HG02885 (cell line): ENCODE results near the gene ATP5F1D.

Source experiments
- ATAC-seq: cut with Tn5 transposase; IDR thresholded peaks from one replicate; pipeline ENCODE4 v1.9.1; 2021; ENCODE audit warnings: mild to moderate bottlenecking; ENCODE audit not compliant: unreplicated experiment, poor library complexity

Gene ATP5F1D

GRCh38 chr19:1256646-1257474 lies 15.3 kb downstream of the ATP5F1D start:
- no peak for ATAC-seq

DNA sequence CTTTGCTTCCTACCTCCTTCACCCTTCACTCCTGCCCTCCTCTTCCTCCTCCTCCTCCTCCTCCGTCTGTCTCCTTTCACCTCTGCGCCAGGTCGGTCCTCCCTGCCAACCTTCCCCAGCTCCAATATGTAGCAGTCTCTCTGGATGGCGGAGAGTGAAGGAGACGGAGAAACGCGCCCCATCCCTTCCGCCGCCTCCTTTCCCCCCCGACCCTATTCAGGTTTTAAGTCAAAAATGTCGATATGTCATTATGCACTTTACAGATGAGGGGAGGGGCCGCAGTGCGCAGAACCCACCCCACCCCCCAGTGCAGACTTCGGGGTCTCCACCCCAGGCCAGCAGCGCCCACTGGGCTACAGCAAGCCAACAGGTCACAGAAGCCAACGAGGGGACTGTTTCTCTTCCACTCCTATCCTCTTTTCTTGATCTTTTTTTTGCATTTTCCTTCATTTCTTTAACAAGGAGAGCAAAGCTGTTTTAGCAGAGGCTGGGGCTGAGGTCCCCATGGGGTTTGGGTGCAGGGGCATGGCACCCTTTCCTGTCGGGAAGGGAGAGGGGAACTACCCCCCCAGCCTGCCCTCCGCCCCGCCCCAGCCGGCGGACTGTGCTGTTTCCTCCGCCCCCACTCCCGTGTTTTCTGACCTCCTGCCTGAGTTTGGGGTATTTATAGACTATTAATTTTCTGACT lies 16.1 kb downstream of the ATP5F1D start:
- no peak for ATAC-seq

DNA sequence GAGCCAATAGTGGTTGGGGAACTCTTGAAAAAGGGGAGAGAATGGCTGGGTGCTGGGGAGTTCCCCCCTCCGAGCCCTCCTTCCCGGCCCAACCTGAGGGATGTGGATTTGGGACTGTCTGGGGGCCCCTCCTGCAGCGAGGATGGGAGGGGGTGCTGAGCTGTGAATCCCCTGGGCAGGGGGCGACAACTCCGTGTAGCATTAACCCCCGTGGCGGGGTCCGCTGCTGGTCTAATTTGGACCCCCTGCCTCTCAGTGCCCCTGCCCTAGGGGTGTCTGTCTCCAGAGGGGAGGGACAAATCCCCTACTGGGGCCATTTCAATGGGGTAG lies 16.6 kb downstream of the ATP5F1D start:
- no peak for ATAC-seq

DNA sequence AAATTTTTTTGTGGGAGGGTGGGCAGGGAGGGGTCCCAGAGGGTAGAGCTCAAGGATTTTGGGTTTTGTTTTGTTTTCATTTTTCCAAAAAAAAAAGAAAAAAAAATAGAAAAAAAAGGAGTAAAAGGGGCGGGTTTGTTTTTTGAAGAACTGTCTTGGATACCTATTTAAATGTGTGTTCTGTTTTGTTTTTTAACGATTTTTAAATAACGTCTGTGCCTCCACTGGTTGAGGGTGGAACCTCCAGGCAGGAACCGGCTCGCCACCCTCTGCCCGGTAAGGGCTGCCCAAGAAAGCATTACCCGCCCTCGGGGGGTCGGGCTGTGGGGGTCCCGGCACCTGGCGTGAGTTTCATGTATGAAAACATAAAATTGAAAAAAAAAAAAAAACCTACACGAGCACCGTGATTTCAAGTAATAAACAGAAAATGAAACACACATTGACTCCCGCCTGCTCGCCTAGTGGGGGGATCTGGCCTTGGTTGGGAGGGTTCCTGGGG lies 17.2 kb downstream of the ATP5F1D start:
- no peak for ATAC-seq

DNA sequence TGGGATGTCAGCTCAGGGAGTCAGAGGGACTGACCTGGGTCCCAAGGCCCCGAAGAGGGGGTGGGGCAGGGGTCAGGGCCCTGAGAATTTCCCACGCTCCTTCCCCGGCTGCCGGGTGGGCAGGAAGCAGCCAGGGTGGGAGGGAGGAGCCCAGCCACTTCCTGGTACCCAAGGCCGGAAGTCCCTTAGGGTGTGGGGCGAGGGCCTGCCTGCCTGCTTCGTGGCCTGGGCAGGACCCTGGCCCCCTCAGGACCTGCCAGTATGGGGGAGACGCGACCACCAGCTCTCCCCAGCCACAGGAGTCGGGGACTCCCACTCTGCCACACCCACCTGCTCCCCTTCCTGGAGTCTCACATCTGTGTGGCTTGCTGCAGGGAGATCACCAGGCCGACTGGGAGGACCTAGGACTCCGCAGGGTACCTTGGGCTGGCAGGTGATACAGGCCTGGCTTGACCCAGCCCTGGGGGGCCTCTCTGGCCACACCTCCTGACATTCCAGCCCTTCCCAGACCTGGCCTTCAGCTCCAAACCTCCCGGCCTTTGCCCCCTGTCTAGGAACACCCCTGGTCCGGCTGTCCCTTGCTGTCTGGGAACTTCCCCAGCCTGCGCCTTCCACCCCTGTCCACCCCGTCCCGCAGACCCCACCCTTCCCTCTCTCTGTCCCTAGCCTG lies 17.8 kb downstream of the ATP5F1D start:
- no peak for ATAC-seq

DNA sequence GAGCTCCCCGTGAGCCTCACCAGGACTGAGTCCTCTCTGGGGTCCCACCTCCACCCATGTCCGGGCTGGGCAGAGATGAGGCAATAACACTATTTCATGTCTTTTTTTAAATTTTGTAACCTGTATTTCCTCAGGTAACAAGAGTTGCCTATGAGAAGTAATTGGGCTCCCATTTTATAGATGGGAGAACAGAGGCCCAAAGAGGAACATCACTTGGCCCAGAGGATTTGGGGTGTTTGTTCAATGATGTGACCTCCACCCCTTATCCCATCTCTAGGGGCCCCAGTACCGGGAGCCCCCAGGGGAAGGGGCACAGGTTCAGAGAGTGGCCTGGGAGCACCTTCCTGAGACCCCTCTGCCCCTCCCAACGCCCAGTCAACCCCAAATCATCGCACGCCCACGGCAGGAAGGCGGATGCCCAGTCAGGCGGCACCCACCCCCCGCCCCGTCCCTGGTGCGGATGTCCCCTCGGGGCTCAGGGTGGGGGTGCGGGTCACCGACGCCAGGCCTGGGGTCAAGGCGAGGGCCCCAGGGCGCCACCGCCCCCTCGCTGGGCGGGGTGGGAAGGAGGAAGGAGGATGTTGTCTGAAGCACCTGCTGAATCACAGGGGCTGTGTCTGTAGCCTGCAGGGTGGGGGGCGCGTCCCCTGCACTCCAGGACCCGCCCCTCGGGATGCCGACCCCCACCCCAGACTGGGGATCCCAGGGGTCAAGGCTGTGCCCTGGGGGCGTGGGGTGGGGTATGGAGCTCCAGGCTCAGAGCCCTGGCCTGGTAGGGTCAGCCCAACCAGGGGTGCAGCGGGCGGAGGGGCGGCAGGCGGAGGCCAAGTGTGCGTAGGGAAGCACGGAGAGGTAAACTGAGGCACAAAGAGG lies 18.6 kb downstream of the ATP5F1D start:
- ATAC-seq: no peak

GRCh38 chr19:1260749-1261537 lies 19.4 kb downstream of the ATP5F1D start:
- ATAC-seq: peak; percentile 65

- no peak for ATAC-seq
Measured at GRCh38 chr19:1261538-1261797, 19.9 kb downstream of the ATP5F1D start.

DNA sequence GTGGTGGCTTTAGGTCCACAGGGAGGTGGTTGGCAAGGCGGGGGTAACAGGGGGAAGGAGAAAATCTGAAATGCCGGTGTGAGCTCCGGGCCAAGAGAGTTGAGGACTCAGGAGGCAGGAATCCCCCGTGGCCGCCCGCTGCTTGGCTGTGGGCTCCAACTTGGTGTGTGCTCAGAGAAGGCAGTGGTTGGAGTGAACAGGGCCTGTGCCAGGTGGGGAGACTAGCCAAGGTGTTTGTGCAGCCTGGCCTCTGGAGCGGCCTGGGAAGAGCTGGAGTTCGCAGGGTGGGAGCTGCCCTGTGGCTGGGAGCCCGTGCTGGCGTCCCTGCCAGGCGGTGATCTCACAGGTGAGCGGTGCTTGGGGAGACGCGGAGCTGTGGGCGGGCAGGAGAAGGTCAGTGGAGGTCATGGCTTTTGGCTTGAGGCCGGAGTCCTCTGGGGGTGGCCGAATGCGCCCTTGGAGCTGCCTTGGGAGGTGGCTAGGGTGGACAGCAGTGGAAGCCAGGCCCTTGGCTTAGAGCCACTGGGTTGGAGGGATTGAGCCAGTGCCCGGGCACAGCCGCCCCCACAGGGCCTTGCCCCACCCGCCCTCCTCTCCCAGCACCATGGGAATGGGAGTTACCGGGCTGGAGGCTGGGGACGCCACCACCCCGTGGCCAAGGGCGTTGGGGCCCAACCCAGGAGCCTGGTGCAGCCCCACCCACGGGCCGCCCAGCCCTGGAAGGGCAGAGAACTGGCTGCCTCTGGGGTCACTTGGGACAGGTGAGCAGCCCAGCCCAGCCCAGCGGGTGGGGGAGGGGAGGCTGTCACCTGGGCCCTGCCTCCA lies 20.5 kb downstream of the ATP5F1D start:
- ATAC-seq: no peak

- no peak for ATAC-seq
Measured at GRCh38 chr19:1262623-1263123, 21.1 kb downstream of the ATP5F1D start.

DNA sequence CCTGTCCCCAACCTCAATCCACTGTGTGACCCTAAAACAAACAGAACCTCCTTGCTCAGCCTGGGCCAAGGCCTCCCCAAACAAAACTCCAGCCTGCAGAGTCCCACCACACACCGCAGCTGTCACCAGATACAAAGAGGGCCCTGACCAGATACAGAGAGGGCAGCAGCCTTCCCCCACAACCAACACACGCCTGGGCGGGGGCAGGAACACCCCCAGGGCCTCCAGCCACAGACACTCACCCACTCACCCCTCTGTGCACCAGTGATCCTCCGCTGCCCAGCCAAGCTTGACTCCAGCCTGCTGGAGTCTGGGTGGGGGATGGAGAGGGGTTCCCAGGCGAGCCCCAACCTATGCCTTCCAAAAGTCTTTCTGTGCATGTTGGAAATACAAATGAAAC lies 21.6 kb downstream of the ATP5F1D start:
- no peak for ATAC-seq

- ATAC-seq: no peak
Measured at GRCh38 chr19:1264801-1265614, 23.5 kb downstream of the ATP5F1D start.

GRCh38 chr19:1265615-1266128 lies 24.1 kb downstream of the ATP5F1D start:
- no peak for ATAC-seq

DNA sequence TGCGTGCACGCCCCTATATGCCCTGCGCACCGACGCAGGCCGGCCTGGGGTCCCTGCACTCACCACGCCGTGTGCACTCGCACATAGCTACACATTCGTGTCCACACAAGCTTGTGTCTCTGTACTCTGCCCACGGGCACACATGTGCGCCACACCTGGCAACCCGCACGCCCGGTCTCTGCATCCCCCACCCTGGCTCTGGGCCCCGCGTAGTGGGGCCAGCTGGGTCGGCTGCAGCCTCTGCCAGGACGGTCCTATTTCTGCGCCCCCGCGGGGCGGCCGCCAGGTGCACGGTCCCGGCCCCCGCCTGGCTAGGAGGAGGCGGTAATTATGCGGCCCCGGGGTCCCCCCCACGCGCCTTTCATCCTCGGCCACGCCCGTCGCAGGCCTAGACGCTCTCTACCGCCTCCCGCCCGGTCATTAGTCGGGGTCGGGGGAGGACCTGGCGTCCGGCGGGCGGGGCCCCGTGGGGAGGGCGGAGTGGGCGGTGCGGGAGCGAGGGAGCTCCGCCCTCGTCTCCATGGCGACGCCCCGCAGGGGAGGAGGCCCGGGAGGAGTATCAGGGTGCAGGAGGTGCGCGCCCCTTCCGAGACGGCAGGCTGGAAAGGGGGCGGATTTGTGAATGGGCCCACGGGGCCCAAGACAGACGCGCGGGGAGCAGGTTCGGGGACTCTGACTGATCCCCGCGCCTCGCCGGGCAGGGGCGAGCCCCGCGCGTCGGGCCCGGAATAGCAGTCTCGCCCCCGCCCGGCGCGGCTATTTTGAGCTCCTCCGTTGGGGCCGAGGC lies 24.8 kb downstream of the ATP5F1D start:
- ATAC-seq: peak; percentile 35

- peak; percentile 19 for ATAC-seq
Measured at GRCh38 chr19:1266916-1267476, 25.4 kb downstream of the ATP5F1D start.

- ATAC-seq: no peak
Measured at GRCh38 chr19:1267477-1268225, 26.1 kb downstream of the ATP5F1D start.
